Measurements from ENCODE around the gene GNPNAT1.
"Not testable (repeated sequence)": the region's sequence is repeated elsewhere in the genome, so short reads cannot be mapped to it uniquely, and the experiment has no call there.

GNPNAT1 gene

GRCh38 chr14:52729585-52729924, 61.9 kb downstream of the GNPNAT1 start:
- no peak for DNase-seq (ENCODE audit: low read depth)

GRCh38 chr14:52729035-52729434, 62.4 kb downstream of the GNPNAT1 start:
- DNase-seq (ENCODE audit: low read depth), result not testable (repeated sequence)

- DNase-seq (ENCODE audit: low read depth), result not testable (repeated sequence)
These were observed 63.9 kb downstream of the GNPNAT1 start for GRCh38 chr14:52727509-52727908.
